Bone marrow (tissue), 2 donors: ENCODE data around the gene KIF7.
"Not testable (repeated sequence)": the region's sequence is repeated elsewhere in the genome, so short reads cannot be mapped to it uniquely, and the experiment has no call there.

Source experiments
- DNase-seq, 2 donors: peaks; one replicate each; lab custom pipeline; 2025; lab: John Stamatoyannopoulos, UW

Gene KIF7

GRCh38 chr15:89654847-89655805 lies at the start of gene KIF7:
Gene KIF7, minus strand, starts transcription at chr15:89655467. Its CDS starts 2,537 bp downstream, at chr15:89652930.
- no peak for DNase-seq

GRCh38 chr15:89704411-89704810 lies 49.1 kb upstream of the KIF7 start:
- no peak for DNase-seq

DNA sequence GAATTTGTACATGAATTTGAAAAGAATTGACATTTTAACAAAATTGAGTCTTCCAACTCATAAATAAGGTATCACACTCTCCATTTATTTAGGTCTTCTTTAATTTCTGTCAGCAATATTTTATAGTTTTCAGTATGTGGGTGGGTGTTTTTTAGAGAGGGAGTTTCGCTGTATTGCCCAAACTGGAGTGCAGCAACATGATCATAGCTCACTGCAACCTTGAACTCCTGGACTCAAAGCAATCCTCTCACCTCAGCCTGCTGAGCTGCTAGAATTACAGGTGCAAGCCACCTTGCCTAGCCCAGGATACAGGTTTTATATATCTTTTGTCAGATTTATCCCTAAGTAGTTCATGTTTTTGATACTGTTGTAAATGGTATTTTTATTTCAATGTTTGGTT lies 39.9 kb upstream of the KIF7 start:
- DNase-seq = no peak

DNA sequence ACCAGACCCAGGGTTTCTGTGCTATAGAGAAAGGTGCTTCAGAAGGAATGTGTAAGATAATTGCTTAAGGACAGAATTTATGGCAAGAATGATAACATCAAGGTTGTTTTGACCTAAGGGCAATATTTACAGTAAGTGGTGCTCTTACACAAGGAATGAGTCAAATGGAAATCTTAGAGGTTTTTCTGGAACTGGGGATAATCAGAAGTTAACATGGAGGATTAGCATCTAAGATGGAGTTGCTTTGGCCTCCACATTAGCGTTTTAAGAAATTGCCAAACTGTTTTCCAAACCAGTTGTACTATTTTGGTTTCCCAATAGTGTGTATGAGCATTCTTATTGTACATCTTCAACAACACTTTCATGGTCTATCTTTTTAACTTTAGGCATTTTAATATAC lies 38.4 kb upstream of the KIF7 start:
- DNase-seq = no peak

GRCh38 chr15:89693091-89693490 lies 37.8 kb upstream of the KIF7 start:
- DNase-seq = no peak

DNA sequence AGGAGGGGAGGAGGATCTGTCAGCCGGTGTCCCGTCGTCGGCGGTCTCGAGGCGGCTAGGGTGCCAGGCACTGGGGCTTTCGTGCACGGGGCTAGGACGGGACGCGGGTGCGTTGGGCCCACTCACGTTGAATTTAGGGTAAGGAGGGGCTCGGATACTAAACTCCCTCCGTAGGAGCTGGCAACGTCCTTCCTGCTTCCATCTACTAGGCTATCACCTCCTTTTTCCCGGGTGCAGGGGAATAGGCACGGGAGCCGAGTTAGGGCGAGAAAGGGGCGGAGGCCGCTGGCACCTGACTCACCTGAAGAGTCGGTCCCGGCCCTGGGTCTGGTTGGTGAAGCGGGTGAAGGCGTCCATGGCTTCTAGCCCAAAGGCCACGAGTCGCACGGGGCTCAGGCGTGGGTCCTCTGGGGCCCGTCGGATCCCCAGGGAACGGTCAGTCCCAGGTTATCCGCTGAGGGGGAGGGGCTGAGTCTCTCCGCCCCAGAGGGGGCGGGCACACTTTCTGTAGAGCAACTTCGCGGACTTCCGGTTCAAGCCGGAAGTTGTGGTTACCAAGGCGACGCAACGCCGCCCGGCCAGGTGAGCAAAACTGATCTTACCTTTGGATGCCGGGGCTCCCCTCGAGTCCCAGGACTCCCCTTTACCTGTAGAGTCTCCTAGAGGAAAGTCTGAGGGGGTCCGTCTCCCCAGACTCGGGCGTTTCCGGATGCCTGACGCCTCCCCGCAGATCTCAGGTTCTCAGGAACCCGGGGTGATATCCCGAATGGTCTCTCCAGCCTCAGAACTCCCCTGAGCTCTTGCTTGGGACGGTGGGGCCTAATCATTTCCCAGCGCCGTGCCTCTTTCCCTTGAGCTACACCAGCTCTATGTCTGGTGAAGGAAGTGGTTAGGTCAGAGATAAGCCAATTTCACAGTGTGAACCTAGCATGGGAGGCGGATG lies 35.3 kb upstream of the KIF7 start, which contains the start of the genes PEX11A and WDR93:
Gene PEX11A (minus strand): TSS at position 479 of the 943 bp plus-strand sequence. CDS start 122 bp downstream, at position 357.
Gene WDR93 (plus strand): TSS at position 536 of the 943 bp plus-strand sequence. CDS start 10,936 bp downstream, outside the sequence.
- DNase-seq = peak in 1 of 2 donors; percentile 38

DNA sequence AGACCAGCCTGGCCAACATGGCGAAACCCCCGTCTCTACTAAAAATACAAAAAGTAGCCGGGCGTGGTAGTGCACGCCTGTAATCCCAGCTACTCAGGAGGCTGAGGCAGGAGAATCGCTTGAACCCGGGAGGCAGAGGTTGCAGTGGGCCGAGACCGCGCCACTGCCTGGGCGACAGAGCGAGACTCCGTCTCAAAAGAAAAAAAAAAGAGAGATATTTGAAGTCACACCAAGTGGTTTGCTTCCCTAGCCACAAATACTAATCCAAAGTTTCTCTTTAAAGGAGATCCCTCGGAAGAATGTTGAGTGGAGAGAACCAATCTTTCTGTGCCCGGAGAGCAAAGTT lies 34.6 kb upstream of the KIF7 start:
- DNase-seq = not testable (repeated sequence)

- DNase-seq = no peak
These were observed 31.3 kb upstream of the KIF7 start for GRCh38 chr15:89686522-89686921.

DNA sequence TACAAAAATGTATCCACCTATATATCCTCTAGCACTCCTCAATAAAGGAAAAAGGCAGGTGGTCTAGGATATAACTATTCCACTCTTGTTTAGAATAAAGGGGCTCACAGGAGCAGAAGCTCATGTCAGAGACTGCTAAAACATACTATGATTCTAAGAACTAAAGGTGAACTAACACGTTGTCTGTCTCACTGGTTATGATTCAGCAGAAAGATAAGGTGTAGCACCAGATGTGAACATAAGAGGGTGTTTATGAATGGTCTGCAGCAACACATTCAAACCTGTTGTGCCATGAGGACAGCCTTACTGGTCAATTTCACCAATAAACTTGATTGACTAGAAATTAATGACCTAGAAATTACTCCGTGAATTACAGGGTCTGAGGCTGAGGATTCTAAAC lies 30.7 kb upstream of the KIF7 start:
- no peak for DNase-seq

DNA sequence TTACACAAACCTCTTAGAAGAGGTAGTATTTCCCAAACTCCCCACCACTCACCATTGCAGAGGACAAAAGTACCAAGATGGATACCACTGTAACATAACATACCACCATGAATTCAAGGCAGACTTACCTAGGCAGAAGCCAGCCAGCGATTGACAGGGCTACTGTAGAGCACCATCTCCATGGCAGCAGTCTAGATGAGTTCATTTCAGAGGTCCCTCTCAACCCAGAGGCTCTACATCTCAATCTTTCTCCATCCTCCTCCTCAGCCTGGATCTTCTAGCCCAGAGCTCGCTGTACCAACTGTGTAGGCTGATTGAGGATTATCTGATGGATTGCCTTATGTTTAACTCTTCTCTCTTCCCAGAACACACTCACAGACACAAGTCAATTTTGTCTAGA lies 25.9 kb upstream of the KIF7 start:
- DNase-seq = no peak

DNA sequence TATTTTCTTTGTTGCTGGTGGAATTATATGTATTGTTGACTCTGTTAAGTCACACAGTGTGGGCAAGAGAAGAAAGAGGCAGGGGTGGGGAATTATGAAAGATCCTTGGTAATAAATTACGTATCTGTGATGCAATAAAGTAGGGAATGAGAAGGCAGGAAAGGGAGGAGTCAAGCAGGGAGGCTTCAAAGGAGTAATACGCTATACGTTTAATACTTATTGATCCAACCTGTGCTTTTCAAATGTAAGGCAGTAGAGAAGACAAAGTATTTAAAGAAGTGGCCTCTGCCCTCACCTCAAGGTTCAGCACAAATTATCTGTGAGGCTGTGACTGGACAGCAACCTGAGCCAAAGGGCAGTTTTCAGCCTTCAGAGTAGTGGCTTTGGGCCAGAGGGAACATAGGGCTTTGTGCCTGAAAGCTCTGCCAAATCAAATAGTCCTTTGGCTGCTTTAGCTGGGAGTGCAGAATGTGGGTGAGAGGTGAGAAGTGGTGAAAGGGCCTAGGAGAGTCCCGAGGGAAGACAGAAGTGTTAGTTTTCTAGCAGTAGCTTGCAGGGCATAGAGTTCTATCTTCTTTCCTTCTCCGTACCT lies 25.1 kb upstream of the KIF7 start:
- no peak for DNase-seq

GRCh38 chr15:89679212-89679611 lies 23.9 kb upstream of the KIF7 start, which contains the start of gene PLIN1:
Gene PLIN1, minus strand, starts transcription at chr15:89679367. Its CDS starts 1,878 bp downstream, at chr15:89677489.
- DNase-seq = no peak

DNA sequence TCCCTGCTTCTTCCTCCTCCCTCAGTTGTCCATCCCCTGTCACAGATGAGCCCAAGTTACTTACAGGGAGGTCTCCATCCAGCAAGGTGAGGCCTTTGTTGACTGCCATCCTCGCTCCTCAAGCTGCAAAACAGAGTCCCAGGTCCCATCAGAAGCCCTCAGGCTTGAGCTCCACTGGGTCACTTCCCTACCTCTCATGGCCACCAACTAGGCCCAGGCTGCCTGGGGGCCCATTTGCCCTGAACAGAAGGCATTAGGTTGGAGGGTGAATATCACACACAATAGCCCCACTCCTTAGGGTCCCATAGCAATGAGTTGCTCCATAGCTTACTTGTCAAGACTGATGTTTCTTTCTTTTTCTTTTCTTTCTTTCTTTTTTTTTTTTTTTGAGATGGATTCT lies 22.1 kb upstream of the KIF7 start:
- DNase-seq = no peak

GRCh38 chr15:89675606-89676005 lies 20.3 kb upstream of the KIF7 start:
- no peak for DNase-seq

DNA sequence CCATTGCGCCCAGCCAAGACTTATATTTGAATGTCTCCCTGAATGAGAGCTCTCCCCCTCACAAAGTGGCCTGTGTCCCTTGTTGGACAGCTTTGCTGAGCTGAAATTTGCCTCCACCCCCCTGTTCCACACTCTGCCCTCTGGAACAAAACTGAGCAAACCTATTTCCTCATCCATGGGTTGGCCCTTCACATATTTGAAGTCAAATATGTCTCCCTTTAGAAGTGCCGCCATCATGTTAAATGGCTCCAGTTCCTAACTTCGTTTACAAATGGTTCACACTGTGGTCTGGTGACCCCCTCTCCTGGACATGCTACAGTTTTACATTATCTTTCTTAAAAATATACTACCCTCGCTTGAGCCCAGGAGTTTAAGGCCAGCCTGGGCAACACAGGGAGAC lies 19.3 kb upstream of the KIF7 start:
- no peak for DNase-seq

DNA sequence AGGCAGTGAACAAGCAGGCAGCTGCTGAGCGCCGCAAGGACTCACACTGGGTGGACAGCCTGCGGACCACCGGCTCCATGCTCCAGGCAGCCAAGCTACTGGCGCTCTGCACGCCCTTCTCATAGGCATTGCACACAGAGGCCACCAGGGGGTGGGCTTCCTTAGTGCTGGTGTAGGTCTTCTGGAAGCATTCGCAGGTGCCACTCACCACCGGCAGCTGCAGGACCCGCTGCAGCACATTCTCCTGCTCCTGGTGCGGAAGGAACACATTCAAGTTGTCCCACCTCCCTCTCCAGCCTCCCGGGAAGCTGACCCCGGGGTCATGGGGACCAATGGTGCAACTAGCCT lies 17.9 kb upstream of the KIF7 start:
- no peak for DNase-seq

GRCh38 chr15:89672221-89673164 lies 17.2 kb upstream of the KIF7 start:
- DNase-seq = no peak

- DNase-seq = no peak
These were observed 16.4 kb upstream of the KIF7 start for GRCh38 chr15:89671687-89672086.

- no peak for DNase-seq
These were observed 15.8 kb upstream of the KIF7 start for GRCh38 chr15:89670971-89671560.

DNA sequence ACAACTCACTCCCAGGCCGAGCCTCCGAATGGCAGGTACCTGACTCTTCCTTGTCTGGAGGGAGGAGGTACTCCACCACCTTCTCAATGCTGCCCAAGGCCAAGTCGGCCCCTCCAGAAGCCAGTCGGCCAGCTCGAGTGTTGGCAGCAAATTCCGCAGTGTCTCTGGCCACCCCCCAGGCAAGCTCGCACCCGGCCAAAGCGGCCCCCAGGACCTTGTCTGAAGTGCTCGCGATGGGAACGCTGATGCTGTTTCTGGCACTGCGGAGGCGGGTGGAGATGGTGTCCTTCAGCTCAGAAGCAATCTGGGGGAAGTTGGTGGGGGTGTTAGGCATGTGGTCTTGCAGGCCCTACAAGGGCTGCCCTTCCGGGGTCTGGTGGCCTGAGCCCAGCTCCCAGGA lies 14.7 kb upstream of the KIF7 start:
- no peak for DNase-seq
